Measurements from ENCODE around the gene ZRSR2.
"Not testable (repeated sequence)": the region's sequence is repeated elsewhere in the genome, so short reads cannot be mapped to it uniquely, and the experiment has no call there.

ZRSR2 gene

GRCh38 chrX:15820106-15821073 is 30.1 kb downstream of the ZRSR2 start:
- no peaks in the 10 kb centered on the region for H3K9me3 ChIP-seq (ENCODE audit: insufficient read depth, low read length)
- H3K4me3 ChIP-seq (ENCODE audit: insufficient read length, low read depth), result no peak overlapping the region
- H3K9ac ChIP-seq (ENCODE audit: insufficient read length, low read depth), result no peak overlapping the region
- DNase-seq (ENCODE audit: low read depth, low spot score), result no peak
- no peaks in the 10 kb centered on the region for H3K27me3 ChIP-seq (ENCODE audit: insufficient read depth, insufficient read length)
- TF ChIP-seq SUZ12 (IDR thresholded peaks at IDR 0.05; ENCODE audit: extremely low read depth, insufficient read depth, insufficient read length) (no peak), YY1 (IDR thresholded peaks at IDR 0.05; ENCODE audit: insufficient read depth, insufficient read length) (no peak), ZNF274 (IDR thresholded peaks at IDR 0.05; ENCODE audit: low read depth, low read length) (no peak)
- H3K4me1 ChIP-seq (ENCODE audit: insufficient read depth, insufficient read length), result no peaks in the 10 kb centered on the region
- peaks cover 56% of the 10 kb centered on the region for H3K36me3 ChIP-seq (ENCODE audit: insufficient read depth, insufficient read length, low read length)

GRCh38 chrX:15822922-15823321 is 32.6 kb downstream of the ZRSR2 start:
- no peaks in the 10 kb centered on the region for H3K4me1 ChIP-seq (ENCODE audit: insufficient read depth, insufficient read length)
- H3K4me3 ChIP-seq (ENCODE audit: insufficient read length, low read depth), result no peak overlapping the region
- no peak for DNase-seq (ENCODE audit: low read depth, low spot score)
- no peak overlapping the region for H3K9ac ChIP-seq (ENCODE audit: insufficient read length, low read depth)
- H3K27me3 ChIP-seq (ENCODE audit: insufficient read depth, insufficient read length), result no peaks in the 10 kb centered on the region
- H3K36me3 ChIP-seq (ENCODE audit: insufficient read depth, insufficient read length, low read length), result peaks cover 55% of the 10 kb centered on the region
- no peaks in the 10 kb centered on the region for H3K9me3 ChIP-seq (ENCODE audit: insufficient read depth, low read length)
- TF ChIP-seq SUZ12 (IDR thresholded peaks at IDR 0.05; ENCODE audit: extremely low read depth, insufficient read depth, insufficient read length), result no peak
- TF ChIP-seq ZNF274 (IDR thresholded peaks at IDR 0.05; ENCODE audit: low read depth, low read length), result no peak
- TF ChIP-seq YY1 (IDR thresholded peaks at IDR 0.05; ENCODE audit: insufficient read depth, insufficient read length), result no peak

- DNase-seq (ENCODE audit: low read depth, low spot score), result no peak
- no peaks in the 10 kb centered on the region for H3K27me3 ChIP-seq (ENCODE audit: insufficient read depth, insufficient read length)
- H3K4me1 ChIP-seq (ENCODE audit: insufficient read depth, insufficient read length), result no peaks in the 10 kb centered on the region
- H3K4me3 ChIP-seq (ENCODE audit: insufficient read length, low read depth), result no peak overlapping the region
- no peak overlapping the region for H3K9ac ChIP-seq (ENCODE audit: insufficient read length, low read depth)
- H3K36me3 ChIP-seq (ENCODE audit: insufficient read depth, insufficient read length, low read length), result peaks cover 29% of the 10 kb centered on the region
- TF ChIP-seq SUZ12 (IDR thresholded peaks at IDR 0.05; ENCODE audit: extremely low read depth, insufficient read depth, insufficient read length), result no peak
- no peak for TF ChIP-seq ZNF274 (IDR thresholded peaks at IDR 0.05; ENCODE audit: low read depth, low read length)
- TF ChIP-seq YY1 (IDR thresholded peaks at IDR 0.05; ENCODE audit: insufficient read depth, insufficient read length), result no peak
- no peaks in the 10 kb centered on the region for H3K9me3 ChIP-seq (ENCODE audit: insufficient read depth, low read length)
Observed at GRCh38 chrX:15825936-15826335, 35.7 kb downstream of the ZRSR2 start.

GRCh38 chrX:15829217-15829616 is 38.9 kb downstream of the ZRSR2 start:
- Histone ChIP-seq H3K4me1 (ENCODE audit: insufficient read depth, insufficient read length) (no peaks in the 10 kb centered on the region), H3K36me3 (ENCODE audit: insufficient read depth, insufficient read length, low read length) (peaks cover 13% of the 10 kb centered on the region), H3K4me3 (ENCODE audit: insufficient read length, low read depth) (no peak overlapping the region), H3K27me3 (ENCODE audit: insufficient read depth, insufficient read length) (no peaks in the 10 kb centered on the region), H3K9me3 (ENCODE audit: insufficient read depth, low read length) (no peaks in the 10 kb centered on the region), H3K9ac (ENCODE audit: insufficient read length, low read depth) (no peak overlapping the region)
- DNase-seq (ENCODE audit: low read depth, low spot score), result no peak
- no peak for TF ChIP-seq YY1 (IDR thresholded peaks at IDR 0.05; ENCODE audit: insufficient read depth, insufficient read length)
- no peak for TF ChIP-seq ZNF274 (IDR thresholded peaks at IDR 0.05; ENCODE audit: low read depth, low read length)

GRCh38 chrX:15831347-15831746 is 41.1 kb downstream of the ZRSR2 start:
- not testable (repeated sequence) for H3K9ac ChIP-seq (ENCODE audit: insufficient read length, low read depth); H3K9me3 ChIP-seq (ENCODE audit: insufficient read depth, low read length); DNase-seq (ENCODE audit: low read depth, low spot score); H3K4me1 ChIP-seq (ENCODE audit: insufficient read depth, insufficient read length); H3K36me3 ChIP-seq (ENCODE audit: insufficient read depth, insufficient read length, low read length); H3K27me3 ChIP-seq (ENCODE audit: insufficient read depth, insufficient read length); H3K4me3 ChIP-seq (ENCODE audit: insufficient read length, low read depth)

GRCh38 chrX:15834053-15834452 is 43.8 kb downstream of the ZRSR2 start:
- Histone ChIP-seq H3K9ac (ENCODE audit: insufficient read length, low read depth) (no peak overlapping the region), H3K4me3 (ENCODE audit: insufficient read length, low read depth) (no peak overlapping the region), H3K27me3 (ENCODE audit: insufficient read depth, insufficient read length) (no peaks in the 10 kb centered on the region), H3K36me3 (ENCODE audit: insufficient read depth, insufficient read length, low read length) (peaks cover 4% of the 10 kb centered on the region), H3K9me3 (ENCODE audit: insufficient read depth, low read length) (no peaks in the 10 kb centered on the region), H3K4me1 (ENCODE audit: insufficient read depth, insufficient read length) (no peaks in the 10 kb centered on the region)
- TF ChIP-seq YY1 (IDR thresholded peaks at IDR 0.05; ENCODE audit: insufficient read depth, insufficient read length), result no peak
- no peak for TF ChIP-seq ZNF274 (IDR thresholded peaks at IDR 0.05; ENCODE audit: low read depth, low read length)
- TF ChIP-seq SUZ12 (IDR thresholded peaks at IDR 0.05; ENCODE audit: extremely low read depth, insufficient read depth, insufficient read length), result no peak
- DNase-seq (ENCODE audit: low read depth, low spot score), result no peak

- no peak for DNase-seq (ENCODE audit: low read depth, low spot score)
- TF ChIP-seq SUZ12 (IDR thresholded peaks at IDR 0.05; ENCODE audit: extremely low read depth, insufficient read depth, insufficient read length) (no peak), ZNF274 (IDR thresholded peaks at IDR 0.05; ENCODE audit: low read depth, low read length) (no peak), YY1 (IDR thresholded peaks at IDR 0.05; ENCODE audit: insufficient read depth, insufficient read length) (no peak)
Observed at GRCh38 chrX:15834827-15835595, 44.7 kb downstream of the ZRSR2 start.

More at GRCh38 chrX:15834827-15835595, 44.7 kb downstream of the ZRSR2 start:
- Histone ChIP-seq H3K27me3 (ENCODE audit: insufficient read depth, insufficient read length) (no peaks in the 10 kb centered on the region), H3K36me3 (ENCODE audit: insufficient read depth, insufficient read length, low read length) (peaks cover 6% of the 10 kb centered on the region), H3K4me1 (ENCODE audit: insufficient read depth, insufficient read length) (no peaks in the 10 kb centered on the region), H3K9ac (ENCODE audit: insufficient read length, low read depth) (no peak overlapping the region), H3K9me3 (ENCODE audit: insufficient read depth, low read length) (no peaks in the 10 kb centered on the region), H3K4me3 (ENCODE audit: insufficient read length, low read depth) (no peak overlapping the region)
